RPMI7951 (cell line): ENCODE measurements around the gene LIPG. TPM values are rescaled to one million over a fixed set of nuclear protein-coding genes. Genes with fewer than 3 reads are reported as not detected.
A peak's percentile ranks its signal among the peaks of the same experiment; 100 is the strongest.
"Not testable (repeated sequence)": the region's sequence is repeated elsewhere in the genome, so short reads cannot be mapped to it uniquely, and the experiment has no call there.

Source experiments
- DNase-seq: peaks from one replicate; pipeline ENCODE4 v3.0.0-alpha.2; 2012; ENCODE audit warnings: low read depth
- total RNA-seq: library from RNA; depleted of rRNA; stranded (reverse); fragments of >200 nt; shearing (Covaris generic); gene quantifications from 2 replicates; pipeline ENCODE4 v1.2.3, GENCODE V29; 2014

Gene LIPG
- total RNA-seq, 1 experiment from 2014 or later = 0.60 TPM

DNA sequence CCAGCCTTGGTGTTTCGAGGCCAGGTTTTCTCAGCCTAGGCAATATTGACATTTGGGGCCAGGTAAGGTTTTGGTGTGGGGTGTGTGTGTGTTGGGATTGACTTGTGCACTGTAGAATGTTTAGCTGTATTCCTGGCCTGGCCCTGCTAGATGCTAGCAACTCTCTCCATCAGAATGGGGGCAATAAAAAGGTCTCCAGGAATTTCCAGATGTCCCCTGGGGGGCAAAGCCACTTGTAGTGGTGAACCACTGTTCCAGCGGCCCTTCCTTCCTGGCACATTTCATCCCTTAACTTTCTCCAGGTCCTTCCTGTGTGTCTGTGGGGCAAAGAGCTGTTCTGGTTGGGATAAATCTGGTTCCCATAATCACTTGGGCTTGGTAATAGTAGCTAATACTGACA, 12.0 kb downstream of the LIPG start:
- no peak for DNase-seq

DNA sequence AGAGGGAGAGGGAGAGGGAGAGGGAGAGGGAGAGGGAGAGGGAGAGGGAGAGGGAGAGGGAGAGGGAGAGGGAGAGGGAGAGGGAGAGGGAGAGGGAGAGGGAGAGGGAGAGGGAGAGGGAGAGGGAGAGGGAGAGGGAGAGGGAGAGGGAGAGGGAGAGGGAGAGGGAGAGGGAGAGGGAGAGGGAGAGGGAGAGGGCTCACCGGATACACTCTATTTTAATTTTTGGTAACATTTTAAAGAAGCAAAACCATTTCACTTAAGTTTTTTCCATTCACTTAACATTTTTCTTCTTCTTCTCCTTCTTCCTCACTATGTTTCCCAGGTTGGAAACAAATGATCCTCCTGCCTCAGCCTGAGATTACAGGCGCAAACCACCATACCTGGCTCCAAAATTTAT, 17.2 kb downstream of the LIPG start:
- DNase-seq = not testable (repeated sequence)

GRCh38 chr18:49579583-49579982, 17.7 kb downstream of the LIPG start:
- not testable (repeated sequence) for DNase-seq

GRCh38 chr18:49580279-49580678, 18.4 kb downstream of the LIPG start:
- DNase-seq = no peak

GRCh38 chr18:49581371-49581770, 19.5 kb downstream of the LIPG start:
- DNase-seq = no peak

GRCh38 chr18:49582579-49582978, 20.7 kb downstream of the LIPG start:
- peak; percentile 41 for DNase-seq

GRCh38 chr18:49584394-49584793, 22.5 kb downstream of the LIPG start:
- peak; percentile 13 for DNase-seq

DNA sequence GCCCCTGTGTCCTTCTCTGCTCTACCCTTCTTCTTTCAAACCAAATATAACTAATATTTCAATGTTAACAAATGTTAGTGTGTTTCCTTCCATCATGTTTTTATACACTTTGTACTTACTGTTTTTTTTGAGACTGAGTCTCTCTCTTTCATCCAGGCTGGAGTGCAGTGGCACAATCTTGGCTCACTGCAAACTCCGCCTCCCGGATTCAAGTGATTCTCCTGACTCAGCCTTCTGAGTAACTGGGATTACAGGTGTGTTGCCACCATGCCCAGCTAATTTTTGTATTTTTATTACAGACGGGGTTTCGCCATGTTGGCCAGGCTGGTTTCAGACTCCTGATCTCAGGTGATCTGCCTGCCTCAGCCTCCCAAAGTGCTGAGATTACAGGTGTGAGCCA, 23.1 kb downstream of the LIPG start:
- not testable (repeated sequence) for DNase-seq

GRCh38 chr18:49585781-49586663, 24.2 kb downstream of the LIPG start:
- peak; percentile 35 for DNase-seq

- no peak for DNase-seq
Observed at GRCh38 chr18:49588171-49588570, 26.3 kb downstream of the LIPG start.

DNA sequence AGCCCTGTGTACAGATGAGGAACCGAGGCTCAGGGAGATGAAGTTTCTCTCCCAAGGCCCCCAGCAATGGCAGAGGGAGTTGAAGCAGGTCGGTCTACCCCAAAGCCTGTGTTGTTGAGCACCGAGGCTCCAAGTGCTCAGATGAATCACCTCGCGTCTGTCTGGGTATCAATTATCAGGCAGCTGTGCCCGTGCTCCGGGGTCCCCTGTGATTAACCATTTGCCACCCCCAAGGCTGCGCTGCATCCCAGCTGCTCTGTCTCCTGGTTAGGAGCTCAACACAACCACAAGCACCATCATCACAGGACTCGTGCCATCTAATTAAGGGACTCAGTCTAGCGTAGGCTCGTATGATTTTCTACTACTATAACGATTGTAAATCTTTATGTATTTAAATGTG, 27.1 kb downstream of the LIPG start:
- DNase-seq = no peak

DNA sequence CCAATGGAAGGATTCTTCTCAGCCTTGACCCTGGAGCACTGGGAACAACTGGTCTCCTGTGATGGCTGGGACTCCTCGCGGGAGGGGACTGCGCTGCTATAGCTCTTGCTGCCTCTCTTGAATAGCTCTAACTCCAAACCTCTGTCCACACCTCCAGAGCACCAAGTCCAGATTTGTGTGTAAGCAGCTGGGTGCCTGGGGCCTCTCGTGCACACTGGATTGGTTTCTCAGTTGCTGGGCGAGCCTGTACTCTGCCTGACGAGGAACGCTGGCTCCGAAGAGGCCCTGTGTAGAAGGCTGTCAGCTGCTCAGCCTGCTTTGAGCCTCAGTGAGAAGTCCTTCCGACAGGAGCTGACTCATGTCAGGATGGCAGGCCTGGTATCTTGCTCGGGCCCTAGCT, 28.8 kb downstream of the LIPG start:
- no peak for DNase-seq

DNA sequence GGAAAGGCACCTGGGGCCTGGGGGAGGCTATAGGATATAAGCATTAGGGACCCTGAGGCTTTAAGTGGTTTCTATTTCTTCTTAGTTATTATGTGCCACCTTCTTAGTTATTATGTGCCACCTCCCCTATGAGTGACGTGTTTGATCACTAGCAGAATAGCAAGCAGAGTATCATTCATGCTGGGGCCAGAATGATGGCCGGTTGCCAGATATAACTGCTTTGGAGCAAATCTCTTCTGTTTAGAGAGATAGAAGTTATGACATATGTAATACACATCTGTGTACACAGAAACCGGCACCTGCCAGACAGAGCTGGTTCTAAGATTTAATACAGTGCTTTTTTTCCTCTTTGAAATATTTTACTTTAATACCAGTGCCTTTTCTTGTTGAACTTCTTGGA, 29.4 kb downstream of the LIPG start:
- no peak for DNase-seq

DNA sequence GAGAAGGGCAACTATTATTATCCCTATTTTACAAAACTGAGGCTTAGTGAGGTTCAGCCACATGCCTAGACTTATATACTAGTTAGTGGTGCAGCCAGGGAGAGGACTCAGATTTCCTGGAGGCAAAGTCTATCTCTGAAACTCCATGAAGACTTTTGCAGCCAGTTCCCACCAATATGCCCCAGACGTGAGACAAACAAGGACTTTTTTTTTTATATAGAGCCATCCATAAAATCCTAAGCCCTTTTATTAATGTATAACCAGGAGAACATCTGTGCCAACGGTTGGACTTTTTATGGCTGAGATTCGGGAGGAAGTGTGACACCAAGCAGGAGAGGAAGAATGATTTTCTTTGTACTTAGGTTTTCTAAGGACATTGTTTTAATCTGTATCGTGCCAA, 29.9 kb downstream of the LIPG start:
- DNase-seq = no peak

- DNase-seq = no peak
Observed at GRCh38 chr18:49596687-49597086, 34.8 kb downstream of the LIPG start.

GRCh38 chr18:49597157-49597931, 35.5 kb downstream of the LIPG start:
- DNase-seq = peak; percentile 92

DNA sequence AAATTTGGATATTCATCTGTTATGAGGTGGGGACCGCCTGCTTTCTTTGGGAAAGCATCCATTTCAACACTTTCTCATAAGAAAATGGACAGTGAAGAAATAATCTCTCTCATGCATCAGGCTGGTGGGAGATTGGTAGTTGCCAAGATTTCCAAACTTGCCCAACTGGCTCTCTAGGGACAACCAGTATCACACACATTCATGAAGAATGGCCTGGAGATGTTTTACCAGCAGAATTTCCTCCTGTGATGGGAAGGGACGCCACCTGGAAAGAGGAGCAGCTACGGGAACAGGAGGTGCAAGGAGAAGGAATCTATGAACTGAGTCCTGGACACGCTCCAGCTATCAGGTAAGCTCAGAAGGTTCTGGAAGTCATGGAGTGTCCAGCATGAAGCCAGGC, 39.4 kb downstream of the LIPG start:
- DNase-seq = no peak

- no peak for DNase-seq
Observed at GRCh38 chr18:49608366-49609255, 46.8 kb downstream of the LIPG start.

DNA sequence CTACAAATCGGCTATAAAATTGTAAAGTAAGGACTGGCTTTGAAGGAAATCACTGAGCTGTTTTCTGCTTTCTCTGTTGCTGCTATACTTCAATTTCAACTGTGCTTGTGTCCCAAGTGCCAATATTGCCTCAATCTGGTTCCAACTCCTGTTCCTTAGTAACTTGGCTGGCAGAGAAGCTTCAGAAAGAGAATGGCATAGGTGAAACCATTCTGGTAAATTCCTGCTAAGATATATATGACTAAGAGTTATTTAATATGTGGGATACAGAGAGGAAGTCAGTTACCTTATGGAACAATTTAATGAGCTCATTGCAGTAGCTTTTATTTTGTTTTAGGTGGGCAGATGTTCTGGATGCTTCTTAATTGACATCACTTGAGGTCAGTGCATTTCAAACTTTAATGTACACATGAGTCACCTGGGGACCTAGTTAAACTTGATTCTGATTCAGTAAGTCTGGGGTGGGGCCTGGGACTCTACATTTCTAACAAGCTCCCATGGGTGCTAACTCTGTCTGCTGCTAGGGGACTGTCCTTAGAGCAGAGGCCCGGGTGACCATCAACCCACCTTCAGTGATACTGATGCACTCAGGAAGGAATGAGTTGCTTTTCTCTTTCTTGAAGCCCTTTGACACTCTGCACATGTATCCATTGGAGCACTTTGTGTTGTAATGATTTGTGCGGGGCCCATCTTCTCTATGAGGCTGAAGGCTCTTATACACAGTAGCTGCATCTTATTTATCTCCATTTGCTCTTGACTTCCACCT, 47.6 kb downstream of the LIPG start:
- no peak for DNase-seq

- DNase-seq = no peak
Observed at GRCh38 chr18:49610022-49610445, 48.2 kb downstream of the LIPG start.

GRCh38 chr18:49611316-49611715, 49.5 kb downstream of the LIPG start:
- no peak for DNase-seq
